ENCODE measurements around the gene ITGB5. TPM values are rescaled to one million over a fixed set of nuclear protein-coding genes. Genes with fewer than 3 reads are reported as not detected.

The ITGB5 gene
- total RNA-seq, 1 donor from 2014 or later = 156 TPM

DNA sequence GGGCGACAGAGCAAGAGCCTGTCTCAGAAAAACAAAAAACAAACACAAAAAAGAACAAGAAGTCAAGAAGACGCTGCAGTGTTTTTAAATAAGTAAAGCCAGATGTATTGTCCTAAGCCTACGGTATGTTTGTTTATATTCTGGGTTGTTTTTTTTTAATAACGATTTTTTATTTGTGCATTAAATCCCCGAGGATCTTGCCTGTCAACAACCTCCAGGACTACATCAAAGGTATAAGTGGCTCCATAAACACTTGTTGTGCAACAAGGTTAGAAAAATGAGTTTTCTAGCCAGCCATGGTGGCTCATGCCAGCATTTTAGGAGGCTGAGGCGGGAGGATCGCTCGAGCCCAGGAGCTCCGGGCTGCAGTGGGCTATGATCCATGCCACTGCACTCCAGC, 26.1 kb downstream of the ITGB5 start:
- Histone ChIP-seq H3K27ac (peak overlapping the region; percentile 88), H3K4me1 (peaks cover 53% of the 10 kb centered on the region), H3K9me3 (no peaks in the 10 kb centered on the region), H3K36me3 (no peaks in the 10 kb centered on the region), H3K4me3 (no peak overlapping the region), H3K27me3 (no peaks in the 10 kb centered on the region)
- intact Hi-C loops (cut with DNase I) = no loop called here
- no peak for DNase-seq (ENCODE audit: extremely low spot score in 2 of 2)
- TF ChIP-seq POLR2A (IDR thresholded peaks at IDR 0.05) (no peak), POLR2AphosphoS5 (IDR thresholded peaks at IDR 0.05; ENCODE audit: insufficient read depth in 1 of 2, low read depth in 1 of 2) (no peak), CTCF (IDR thresholded peaks at IDR 0.05) (no peak)

DNA sequence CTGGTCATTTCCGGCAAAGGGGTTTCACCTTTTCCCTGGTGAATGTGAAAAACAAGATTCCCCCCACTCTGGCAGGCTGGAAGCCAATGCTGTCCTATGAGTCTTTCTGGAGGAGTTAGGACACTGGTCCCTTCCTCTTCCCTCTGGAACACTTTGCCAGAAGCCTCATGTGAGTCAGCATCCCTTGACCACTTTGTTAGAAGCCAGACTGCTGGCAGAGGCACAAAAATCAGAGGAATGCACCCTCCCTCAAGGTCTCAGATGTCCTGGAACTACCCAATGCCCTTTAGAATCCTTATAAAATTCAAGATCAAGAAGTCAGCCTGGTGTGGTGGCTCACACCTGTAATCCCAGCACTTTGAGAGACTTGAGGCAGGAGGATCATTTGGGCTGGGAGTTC, 26.6 kb downstream of the ITGB5 start:
- Histone ChIP-seq H3K27ac (peak overlapping the region; percentile 88), H3K27me3 (no peaks in the 10 kb centered on the region), H3K36me3 (no peaks in the 10 kb centered on the region), H3K4me1 (peaks cover 53% of the 10 kb centered on the region), H3K4me3 (no peak overlapping the region), H3K9me3 (no peaks in the 10 kb centered on the region)
- TF ChIP-seq CTCF (IDR thresholded peaks at IDR 0.05) (no peak), POLR2A (IDR thresholded peaks at IDR 0.05) (no peak), POLR2AphosphoS5 (IDR thresholded peaks at IDR 0.05; ENCODE audit: insufficient read depth in 1 of 2, low read depth in 1 of 2) (no peak)
- intact Hi-C loops (cut with DNase I) = no loop called here
- no peak for DNase-seq (ENCODE audit: extremely low spot score in 2 of 2)

DNA sequence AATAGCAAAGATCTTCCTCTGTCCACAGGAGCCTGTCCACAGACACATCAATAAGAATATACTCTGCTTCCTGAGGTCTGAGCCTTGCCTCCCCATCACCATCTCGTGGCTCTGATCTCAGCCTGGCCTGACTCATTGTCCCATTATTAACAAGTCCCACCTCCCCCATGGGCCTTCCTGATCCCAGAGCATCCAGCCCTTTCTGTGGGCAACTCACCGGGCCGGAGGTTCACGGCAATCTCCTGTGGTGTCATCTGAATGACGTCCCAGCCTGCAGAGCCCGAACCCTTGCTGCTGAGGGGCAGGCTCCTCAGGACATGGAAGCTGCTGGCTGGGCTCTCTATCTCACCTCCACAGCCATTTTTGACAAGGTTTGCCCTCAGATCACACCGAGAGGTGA, 28.1 kb downstream of the ITGB5 start:
- no peak for DNase-seq (ENCODE audit: extremely low spot score in 2 of 2)
- TF ChIP-seq CTCF (IDR thresholded peaks at IDR 0.05) (no peak), POLR2AphosphoS5 (IDR thresholded peaks at IDR 0.05; ENCODE audit: insufficient read depth in 1 of 2, low read depth in 1 of 2) (no peak), POLR2A (IDR thresholded peaks at IDR 0.05) (no peak)
- Histone ChIP-seq H3K27me3 (no peaks in the 10 kb centered on the region), H3K4me3 (no peak overlapping the region), H3K4me1 (peaks cover 53% of the 10 kb centered on the region), H3K36me3 (peaks cover 0 to 11% of the 10 kb centered on the region in 2 donors), H3K9me3 (no peaks in the 10 kb centered on the region), H3K27ac (peak overlapping the region; percentile 88)
- intact Hi-C loops (cut with DNase I) = no loop called here

DNA sequence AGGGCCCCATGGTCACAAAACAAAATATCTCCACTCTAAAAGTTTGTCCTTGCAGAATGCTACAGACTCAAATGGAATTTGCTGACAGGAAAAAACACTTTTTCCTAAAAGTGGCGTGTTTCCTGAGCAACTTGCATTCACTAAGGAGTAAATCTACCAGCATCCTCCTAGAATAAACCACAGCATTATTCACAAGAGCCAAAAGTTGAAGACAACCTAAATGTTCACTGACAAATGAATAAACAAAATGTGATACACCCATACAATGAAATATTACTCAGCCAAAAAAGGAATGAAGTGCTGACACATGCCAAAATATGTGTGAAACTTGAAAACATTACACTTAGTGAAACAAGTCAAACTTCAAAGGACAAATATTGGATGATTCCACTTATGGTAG, 28.9 kb downstream of the ITGB5 start:
- Histone ChIP-seq H3K4me3 (no peak overlapping the region), H3K27me3 (no peaks in the 10 kb centered on the region), H3K36me3 (peaks cover 0 to 11% of the 10 kb centered on the region in 2 donors), H3K9me3 (no peaks in the 10 kb centered on the region), H3K4me1 (peaks cover 56% of the 10 kb centered on the region), H3K27ac (peak overlapping the region; percentile 88)
- TF ChIP-seq POLR2AphosphoS5 (IDR thresholded peaks at IDR 0.05; ENCODE audit: insufficient read depth in 1 of 2, low read depth in 1 of 2) (no peak), CTCF (IDR thresholded peaks at IDR 0.05) (no peak), POLR2A (IDR thresholded peaks at IDR 0.05) (no peak)
- intact Hi-C loops (cut with DNase I) = no loop called here
- DNase-seq (ENCODE audit: extremely low spot score in 2 of 2) = no peak

GRCh38 chr3:124856677-124857076, 30.5 kb downstream of the ITGB5 start:
- peaks cover 53% of the 10 kb centered on the region for H3K4me1 ChIP-seq
- H3K9me3 ChIP-seq = no peaks in the 10 kb centered on the region
- DNase-seq (ENCODE audit: extremely low spot score in 2 of 2) = no peak
- intact Hi-C loops (cut with DNase I) = no loop called here
- H3K36me3 ChIP-seq = peaks cover 0 to 11% of the 10 kb centered on the region in 2 donors
- TF ChIP-seq POLR2AphosphoS5 (IDR thresholded peaks at IDR 0.05; ENCODE audit: insufficient read depth in 1 of 2, low read depth in 1 of 2) = no peak
- H3K4me3 ChIP-seq = no peak overlapping the region
- H3K27ac ChIP-seq = peak overlapping the region; percentile 88
- no peaks in the 10 kb centered on the region for H3K27me3 ChIP-seq
